Dendritic cell treated with granulocyte-macrophage colony-stimulating factor and Interleukin-4, amounts not matched to agents 40 ng/mL and 50 ng/mL, for 4 days (primary cell): ENCODE measurements around the gene SPACDR.

Experiments
- H3K27ac Mint-ChIP-seq: one replicate; pipeline ENCODE4 v1.8.0; 2022; ENCODE audit warnings: mild to moderate bottlenecking, mixed read lengths
- H3K27me3 Mint-ChIP-seq: one replicate; pipeline ENCODE4 v1.8.0; 2022; ENCODE audit warnings: mild to moderate bottlenecking, mixed read lengths
- H3K36me3 Mint-ChIP-seq: one replicate; pipeline ENCODE4 v1.8.0; 2022; ENCODE audit warnings: low read depth, mixed read lengths
- H3K4me1 Mint-ChIP-seq: one replicate; pipeline ENCODE4 v1.8.0; 2022; ENCODE audit warnings: low read depth, mixed read lengths
- H3K4me3 Mint-ChIP-seq: one replicate; pipeline ENCODE4 v1.8.0; 2022; ENCODE audit warnings: mild to moderate bottlenecking, moderate library complexity, mixed read lengths
- H3K9me3 Mint-ChIP-seq: one replicate; pipeline ENCODE4 v1.8.0; 2022; ENCODE audit warnings: mixed read lengths
- intact Hi-C: fragments of 100-400 bp; cut with micrococcal nuclease; formaldehyde crosslinking; loops from one replicate; pipeline ENCODE4 v1.15.0; 2022

Gene SPACDR

GRCh38 chr7:100415448-100415847 lies 48.6 kb downstream of the SPACDR start:
- peaks cover 43% of the 10 kb centered on the region for H3K36me3 Mint-ChIP-seq
- no peaks in the 10 kb centered on the region for H3K27me3 Mint-ChIP-seq
- H3K9me3 Mint-ChIP-seq: no peaks in the 10 kb centered on the region
- intact Hi-C loops: no loop called here
- H3K4me3 Mint-ChIP-seq: no peak overlapping the region
- no peak overlapping the region for H3K27ac Mint-ChIP-seq
- peaks cover 25% of the 10 kb centered on the region for H3K4me1 Mint-ChIP-seq

DNA sequence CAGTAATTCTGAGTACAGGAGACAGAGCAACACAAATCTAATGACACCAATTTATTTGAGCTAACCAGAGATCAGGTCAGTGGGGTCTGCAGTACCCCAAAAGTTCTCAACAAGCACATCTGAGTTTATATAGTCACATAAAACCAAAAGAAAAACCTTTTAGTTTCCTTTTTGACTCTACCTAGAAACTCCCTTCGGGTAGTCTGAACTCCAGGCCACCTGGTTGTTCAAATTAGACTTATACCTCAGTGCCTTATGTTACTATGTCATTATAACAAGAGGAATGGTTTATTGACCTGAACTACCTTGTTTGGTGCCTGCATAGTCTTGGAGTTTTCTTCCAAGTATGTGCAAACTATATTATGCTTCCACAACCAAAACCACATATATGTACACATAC lies 50.2 kb downstream of the SPACDR start:
- intact Hi-C loops: no loop called here
- Mint-ChIP-seq H3K4me1 (peaks cover 19% of the 10 kb centered on the region), H3K4me3 (no peak overlapping the region), H3K27ac (peak overlapping the region; percentile 85), H3K27me3 (no peaks in the 10 kb centered on the region), H3K9me3 (no peaks in the 10 kb centered on the region), H3K36me3 (peaks cover 33% of the 10 kb centered on the region)

GRCh38 chr7:100413346-100413745 lies 50.7 kb downstream of the SPACDR start:
- Mint-ChIP-seq H3K9me3 (no peaks in the 10 kb centered on the region), H3K4me3 (peak overlapping the region; percentile 32), H3K27ac (peak overlapping the region; percentile 85), H3K4me1 (peaks cover 19% of the 10 kb centered on the region), H3K36me3 (peaks cover 33% of the 10 kb centered on the region), H3K27me3 (no peaks in the 10 kb centered on the region)
- intact Hi-C loops: no loop called here

DNA sequence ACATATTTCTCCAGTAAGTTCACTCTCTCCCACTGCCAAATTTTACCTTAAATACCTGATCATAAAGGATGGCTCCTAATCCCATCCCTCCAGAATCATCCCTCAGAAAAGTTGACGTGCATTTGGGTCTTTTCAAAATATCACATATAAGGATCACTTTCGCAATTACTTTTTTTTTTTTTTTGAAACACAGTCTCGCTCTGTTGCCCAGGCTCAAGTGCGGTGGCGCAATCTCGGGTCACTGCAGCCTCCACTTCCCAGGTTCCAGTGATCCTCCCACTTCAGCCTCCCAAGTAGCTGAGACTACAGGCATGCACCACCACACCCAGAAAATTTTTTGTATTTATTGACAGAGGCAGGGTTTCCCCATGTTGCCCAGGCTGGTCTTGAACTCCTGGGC lies 53.0 kb downstream of the SPACDR start:
- Mint-ChIP-seq H3K27ac (no peak overlapping the region), H3K27me3 (no peaks in the 10 kb centered on the region), H3K4me3 (no peak overlapping the region), H3K36me3 (peaks cover 27% of the 10 kb centered on the region), H3K4me1 (peaks cover 19% of the 10 kb centered on the region), H3K9me3 (no peaks in the 10 kb centered on the region)
- intact Hi-C loops: no loop called here

DNA sequence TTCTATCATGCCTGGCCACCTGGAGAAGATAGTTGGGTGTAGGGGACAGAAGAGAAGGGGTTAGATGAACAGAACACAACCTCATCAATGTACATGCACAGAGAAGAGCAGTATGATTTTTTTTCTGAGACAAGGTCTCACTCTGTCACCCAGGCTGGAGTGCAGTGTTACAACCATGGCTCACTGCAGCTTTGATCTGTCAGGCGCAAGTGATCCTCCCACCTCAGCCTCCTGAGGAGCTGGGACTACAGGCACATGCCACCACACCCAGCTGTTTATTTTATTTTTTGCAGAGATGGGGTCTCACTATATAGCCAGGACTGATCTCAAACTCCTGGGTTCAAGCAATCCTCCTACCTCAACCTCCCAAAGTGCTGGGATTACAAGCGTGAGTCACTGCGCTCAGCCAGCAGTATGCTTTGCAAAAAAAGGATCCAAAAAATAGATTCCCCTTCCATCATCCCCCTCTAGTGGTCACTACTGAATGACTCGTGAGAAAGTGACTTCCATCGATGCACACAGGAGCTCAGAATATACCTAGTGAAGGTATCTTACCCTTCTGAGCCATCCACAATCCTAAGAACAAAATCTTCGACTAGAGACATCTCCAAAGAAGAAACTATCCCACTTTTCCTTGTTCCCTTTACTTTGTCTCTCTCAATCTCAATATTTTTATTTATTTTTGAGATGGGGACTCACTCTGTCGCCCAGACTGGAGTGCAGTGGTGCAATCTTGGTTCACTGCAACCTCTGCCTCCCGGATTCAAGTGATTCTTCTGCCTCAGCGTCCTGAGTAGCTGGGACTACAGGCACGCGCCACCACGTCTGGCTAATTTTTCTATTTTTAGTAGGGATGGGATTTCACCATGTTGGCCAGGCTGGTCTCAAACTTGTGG lies 56.5 kb downstream of the SPACDR start:
- Mint-ChIP-seq H3K27ac (no peak overlapping the region), H3K4me3 (no peak overlapping the region), H3K9me3 (no peaks in the 10 kb centered on the region), H3K27me3 (no peaks in the 10 kb centered on the region), H3K36me3 (peaks cover 43% of the 10 kb centered on the region), H3K4me1 (peaks cover 17% of the 10 kb centered on the region)
- intact Hi-C loops: loop anchor here (5.0 kb wide), 1 partner anchor 45 kb away; no protein-coding TSS in a partner anchor

DNA sequence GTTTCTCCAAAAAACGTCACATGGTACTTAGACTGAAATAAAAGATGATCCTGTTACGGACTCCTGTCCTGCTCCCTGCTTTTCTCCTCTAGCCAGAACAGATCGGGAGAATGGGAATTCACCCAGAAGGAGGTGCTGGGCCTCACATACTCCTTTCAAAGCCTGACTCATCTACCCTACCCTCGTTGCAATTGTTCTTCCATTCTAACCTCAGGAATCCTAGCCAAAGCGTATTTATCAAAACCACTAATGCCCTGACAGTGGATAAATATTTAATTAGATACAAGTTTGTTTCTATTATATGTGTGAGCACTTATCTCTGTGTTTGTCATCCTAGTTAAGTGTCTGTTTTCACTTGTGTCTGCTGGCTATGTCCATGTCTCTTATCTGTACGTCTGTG lies 57.3 kb downstream of the SPACDR start:
- no peaks in the 10 kb centered on the region for H3K9me3 Mint-ChIP-seq
- intact Hi-C loops: loop anchor here (5.0 kb wide), 1 partner anchor 44 kb away; no protein-coding TSS in a partner anchor
- peaks cover 17% of the 10 kb centered on the region for H3K4me1 Mint-ChIP-seq
- H3K36me3 Mint-ChIP-seq: peaks cover 46% of the 10 kb centered on the region
- no peak overlapping the region for H3K4me3 Mint-ChIP-seq
- no peaks in the 10 kb centered on the region for H3K27me3 Mint-ChIP-seq
- H3K27ac Mint-ChIP-seq: peak overlapping the region; percentile 15
